PFSK-1 (cell line): ENCODE measurements around the gene SLC2A8.

ENCODE experiments used
- POLR2AphosphoS5 ChIP-seq: IDR thresholded peaks from 2 replicates; pipeline ENCODE4 v1.6.1; 2012; ENCODE audit warnings: low read depth, mild to moderate bottlenecking, control low read depth, low read length, moderate library complexity
- SIN3A ChIP-seq: IDR thresholded peaks from 2 replicates; pipeline ENCODE4 v1.6.1; 2012; ENCODE audit warnings: mild to moderate bottlenecking, low read length, moderate library complexity, borderline replicate concordance; ENCODE audit not compliant: insufficient read depth
- TAF1 ChIP-seq: IDR thresholded peaks from 2 replicates; pipeline ENCODE4 v1.6.1; 2012; ENCODE audit warnings: low read length, control low read depth, borderline replicate concordance; ENCODE audit not compliant: insufficient read depth
- TF ChIP-seq, protein P1 (sequence below), 2 experiments: IDR thresholded peaks; 2 replicates each; pipeline versions ENCODE4 v1.6.1 to v1.8.0; 2011 to 2012; ENCODE audit warnings: low read depth in 2 of 2, low read length in 2 of 2, control low read depth in 1 of 2, inconsistent platforms in 1 of 2, mild to moderate bottlenecking in 1 of 2, moderate library complexity in 1 of 2; ENCODE audit not compliant: insufficient read depth in 1 of 2

- TF ChIP-seq, protein P1, sequence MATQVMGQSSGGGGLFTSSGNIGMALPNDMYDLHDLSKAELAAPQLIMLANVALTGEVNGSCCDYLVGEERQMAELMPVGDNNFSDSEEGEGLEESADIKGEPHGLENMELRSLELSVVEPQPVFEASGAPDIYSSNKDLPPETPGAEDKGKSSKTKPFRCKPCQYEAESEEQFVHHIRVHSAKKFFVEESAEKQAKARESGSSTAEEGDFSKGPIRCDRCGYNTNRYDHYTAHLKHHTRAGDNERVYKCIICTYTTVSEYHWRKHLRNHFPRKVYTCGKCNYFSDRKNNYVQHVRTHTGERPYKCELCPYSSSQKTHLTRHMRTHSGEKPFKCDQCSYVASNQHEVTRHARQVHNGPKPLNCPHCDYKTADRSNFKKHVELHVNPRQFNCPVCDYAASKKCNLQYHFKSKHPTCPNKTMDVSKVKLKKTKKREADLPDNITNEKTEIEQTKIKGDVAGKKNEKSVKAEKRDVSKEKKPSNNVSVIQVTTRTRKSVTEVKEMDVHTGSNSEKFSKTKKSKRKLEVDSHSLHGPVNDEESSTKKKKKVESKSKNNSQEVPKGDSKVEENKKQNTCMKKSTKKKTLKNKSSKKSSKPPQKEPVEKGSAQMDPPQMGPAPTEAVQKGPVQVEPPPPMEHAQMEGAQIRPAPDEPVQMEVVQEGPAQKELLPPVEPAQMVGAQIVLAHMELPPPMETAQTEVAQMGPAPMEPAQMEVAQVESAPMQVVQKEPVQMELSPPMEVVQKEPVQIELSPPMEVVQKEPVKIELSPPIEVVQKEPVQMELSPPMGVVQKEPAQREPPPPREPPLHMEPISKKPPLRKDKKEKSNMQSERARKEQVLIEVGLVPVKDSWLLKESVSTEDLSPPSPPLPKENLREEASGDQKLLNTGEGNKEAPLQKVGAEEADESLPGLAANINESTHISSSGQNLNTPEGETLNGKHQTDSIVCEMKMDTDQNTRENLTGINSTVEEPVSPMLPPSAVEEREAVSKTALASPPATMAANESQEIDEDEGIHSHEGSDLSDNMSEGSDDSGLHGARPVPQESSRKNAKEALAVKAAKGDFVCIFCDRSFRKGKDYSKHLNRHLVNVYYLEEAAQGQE (IDR thresholded peaks at IDR 0.05; ENCODE audit: insufficient read depth in 1 of 2, low read depth in 2 of 2, low read length in 2 of 2), result no peak
- TF ChIP-seq TAF1 (no peak), POLR2AphosphoS5 (no peak), SIN3A (no peak)
These were observed 4.8 kb upstream of the SLC2A8 start for GRCh38 chr9:127392166-127392565.
